Ovary (tissue), 3 donors: ENCODE results near the gene OGFOD3.

Experiments
- POLR2A ChIP-seq: fragments of 450-650 bp; IDR thresholded peaks from one replicate; pipeline ENCODE4 v1.6.1; 2017; ENCODE audit warnings: antibody characterized with exemption, mild to moderate bottlenecking, moderate library complexity
- TF ChIP-seq, protein P1 (sequence below), 3 donors: fragments of 450-650 bp in 2 of 3; fragments of 200-600 bp in 1 of 3; IDR thresholded peaks; one replicate each; pipeline versions ENCODE4 v1.5.1 to v1.8.0; 2016 to 2022; ENCODE audit warnings: antibody characterized with exemption in 3 of 3, mild to moderate bottlenecking in 1 of 3
- donor health status: DM: no; HTN: no; CAD: no.

DNA sequence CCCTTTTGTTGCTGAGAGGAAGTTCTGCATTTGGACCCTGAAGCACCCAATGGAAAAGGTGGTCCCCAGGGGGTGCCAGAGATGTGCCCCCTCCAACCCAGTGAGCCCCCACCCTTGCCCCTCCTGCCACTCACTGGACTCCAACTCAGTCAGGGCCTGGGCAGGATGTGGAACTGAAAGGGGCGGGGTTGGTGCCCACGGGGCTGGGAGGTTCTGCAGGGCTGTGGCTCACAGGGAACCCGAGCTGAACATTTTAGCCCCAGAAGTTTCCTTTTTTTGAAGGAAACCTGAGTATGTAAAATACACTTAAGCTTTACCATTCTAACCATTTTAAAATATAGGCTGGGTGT, 15.8 kb upstream of the OGFOD3 start:
- no peak for TF ChIP-seq POLR2A
- TF ChIP-seq, protein P1, sequence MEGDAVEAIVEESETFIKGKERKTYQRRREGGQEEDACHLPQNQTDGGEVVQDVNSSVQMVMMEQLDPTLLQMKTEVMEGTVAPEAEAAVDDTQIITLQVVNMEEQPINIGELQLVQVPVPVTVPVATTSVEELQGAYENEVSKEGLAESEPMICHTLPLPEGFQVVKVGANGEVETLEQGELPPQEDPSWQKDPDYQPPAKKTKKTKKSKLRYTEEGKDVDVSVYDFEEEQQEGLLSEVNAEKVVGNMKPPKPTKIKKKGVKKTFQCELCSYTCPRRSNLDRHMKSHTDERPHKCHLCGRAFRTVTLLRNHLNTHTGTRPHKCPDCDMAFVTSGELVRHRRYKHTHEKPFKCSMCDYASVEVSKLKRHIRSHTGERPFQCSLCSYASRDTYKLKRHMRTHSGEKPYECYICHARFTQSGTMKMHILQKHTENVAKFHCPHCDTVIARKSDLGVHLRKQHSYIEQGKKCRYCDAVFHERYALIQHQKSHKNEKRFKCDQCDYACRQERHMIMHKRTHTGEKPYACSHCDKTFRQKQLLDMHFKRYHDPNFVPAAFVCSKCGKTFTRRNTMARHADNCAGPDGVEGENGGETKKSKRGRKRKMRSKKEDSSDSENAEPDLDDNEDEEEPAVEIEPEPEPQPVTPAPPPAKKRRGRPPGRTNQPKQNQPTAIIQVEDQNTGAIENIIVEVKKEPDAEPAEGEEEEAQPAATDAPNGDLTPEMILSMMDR (IDR thresholded peaks at IDR 0.05), result no peak
